Measurements from ENCODE around the gene PAXIP1.

Gene PAXIP1

GRCh38 chr7:154911411-154911810 lies 91.5 kb downstream of the PAXIP1 start:
- DNase-seq (ENCODE audit: low read depth): no peak

DNA sequence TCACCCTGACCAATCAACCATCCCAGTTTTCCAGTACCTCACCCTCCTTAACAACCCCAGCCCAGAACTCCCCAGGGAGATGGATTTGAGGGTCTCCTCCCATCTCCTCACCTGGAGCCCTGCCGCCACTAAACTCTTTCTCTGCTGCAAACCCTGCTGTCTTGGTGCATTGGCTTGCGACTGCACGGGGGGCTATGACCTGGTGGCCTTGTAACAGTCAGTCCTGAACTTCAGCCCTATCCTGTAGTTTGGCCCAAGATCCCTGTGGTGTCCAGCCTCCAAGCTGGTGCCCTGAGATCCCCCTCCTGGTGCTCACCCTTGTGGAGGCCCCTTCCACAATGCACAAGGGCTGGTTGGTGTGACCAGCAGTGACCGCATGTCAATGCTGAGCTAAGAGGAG lies 91.9 kb downstream of the PAXIP1 start:
- no peak for DNase-seq (ENCODE audit: low read depth)

- DNase-seq (ENCODE audit: low read depth): no peak
Observed at GRCh38 chr7:154910125-154910524, 92.8 kb downstream of the PAXIP1 start.

- DNase-seq (ENCODE audit: low read depth): no peak
Observed at GRCh38 chr7:154909241-154910105, 93.5 kb downstream of the PAXIP1 start.

GRCh38 chr7:154907651-154908620 lies 95.0 kb downstream of the PAXIP1 start:
- DNase-seq (ENCODE audit: low read depth): no peak

DNA sequence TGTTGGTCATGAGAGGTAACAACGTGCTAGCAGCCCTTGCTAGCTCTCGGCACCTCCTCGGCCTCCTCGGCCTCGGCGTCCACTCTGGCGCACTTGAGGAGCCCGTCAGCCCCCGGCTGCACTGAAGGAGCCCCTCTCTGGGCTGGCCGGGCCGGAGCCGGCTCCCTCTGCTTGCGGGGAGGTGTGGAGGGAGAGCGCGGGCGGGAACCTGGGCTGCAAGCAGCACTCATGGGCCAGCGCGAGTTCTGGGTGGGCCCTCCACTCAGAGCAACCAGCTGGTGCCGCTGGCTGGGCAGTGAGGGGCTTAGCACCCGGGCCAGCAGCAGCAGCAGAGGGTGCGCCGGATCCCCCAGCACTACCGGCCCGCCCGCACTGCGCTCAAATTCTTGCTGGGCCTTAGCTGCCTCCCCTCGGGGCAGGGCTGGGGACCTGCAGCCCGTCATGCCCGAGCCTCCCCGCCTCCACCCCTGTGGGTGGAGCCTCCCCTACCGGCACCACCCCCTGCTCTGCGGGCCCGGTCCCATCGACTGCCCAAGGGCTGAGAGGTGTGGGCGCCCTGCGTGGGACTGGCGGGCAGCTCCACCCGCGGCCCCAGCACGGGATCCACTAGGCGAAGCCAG lies 96.1 kb downstream of the PAXIP1 start:
- no peak for DNase-seq (ENCODE audit: low read depth)

- no peak for DNase-seq (ENCODE audit: low read depth)
Observed at GRCh38 chr7:154906201-154906600, 96.7 kb downstream of the PAXIP1 start.

DNA sequence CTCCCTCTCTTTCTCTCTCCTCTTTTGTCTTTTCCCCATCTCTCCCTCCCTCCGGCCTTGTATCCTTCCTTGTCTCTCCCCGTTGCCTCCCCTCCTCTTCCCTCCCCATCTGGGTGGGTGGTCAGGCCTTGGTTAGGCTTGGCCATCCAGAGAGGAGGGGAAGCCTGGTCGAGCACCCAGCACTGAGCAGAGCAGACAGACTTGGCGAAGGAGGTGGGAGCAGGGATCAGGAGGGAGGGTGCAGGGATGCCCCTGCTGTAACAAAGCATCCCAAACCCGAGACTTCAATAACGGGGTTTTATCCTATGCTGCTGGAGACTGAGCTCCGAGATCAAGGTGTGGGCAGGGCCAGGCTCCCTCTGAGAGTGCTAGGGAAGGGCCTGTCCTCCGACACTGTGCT lies 97.3 kb downstream of the PAXIP1 start:
- no peak for DNase-seq (ENCODE audit: low read depth)

DNA sequence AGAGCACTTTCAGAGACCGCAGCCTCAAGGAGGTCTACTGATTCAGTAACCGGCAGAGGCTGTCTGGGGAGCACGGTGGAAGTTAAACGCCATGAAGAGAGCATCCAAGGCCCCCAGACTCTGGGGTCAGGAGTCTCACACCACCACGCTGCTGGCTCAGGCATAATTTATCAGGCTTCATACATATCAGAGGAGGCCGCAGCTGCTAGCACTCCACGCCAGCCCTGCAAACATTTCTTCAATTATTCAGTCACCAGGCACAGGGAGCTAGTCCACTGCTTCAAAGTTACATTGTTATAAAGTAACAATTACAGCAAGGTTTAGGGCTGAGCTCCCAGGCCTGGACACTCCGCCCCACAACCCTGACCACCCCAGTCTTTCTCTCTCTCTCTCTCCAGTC lies 97.8 kb downstream of the PAXIP1 start:
- no peak for DNase-seq (ENCODE audit: low read depth)

GRCh38 chr7:154903083-154903731 lies 99.7 kb downstream of the PAXIP1 start:
- DNase-seq (ENCODE audit: low read depth): no peak

DNA sequence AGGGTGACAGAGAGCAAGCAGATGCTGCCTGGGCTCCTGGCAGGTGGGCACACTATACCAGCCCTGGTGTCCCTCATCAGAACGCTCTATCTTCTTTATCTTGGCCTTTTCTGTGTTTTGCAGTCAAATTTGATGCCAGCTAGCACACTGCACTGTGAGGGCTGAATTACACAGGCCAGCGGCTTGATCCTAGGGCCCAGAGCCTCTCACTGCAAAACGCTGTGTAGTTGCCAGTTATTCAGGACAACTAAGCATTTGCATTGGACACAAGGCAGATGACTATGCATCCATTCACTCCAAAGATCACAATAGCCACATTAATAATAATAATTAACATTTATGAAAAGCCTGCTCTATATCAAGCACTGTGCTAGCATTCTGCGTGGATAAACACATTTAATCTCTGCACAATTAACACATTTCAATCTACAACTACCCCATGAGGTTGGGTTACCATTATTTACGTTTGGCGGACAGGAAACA lies 100.3 kb downstream of the PAXIP1 start:
- no peak for DNase-seq (ENCODE audit: low read depth)

DNA sequence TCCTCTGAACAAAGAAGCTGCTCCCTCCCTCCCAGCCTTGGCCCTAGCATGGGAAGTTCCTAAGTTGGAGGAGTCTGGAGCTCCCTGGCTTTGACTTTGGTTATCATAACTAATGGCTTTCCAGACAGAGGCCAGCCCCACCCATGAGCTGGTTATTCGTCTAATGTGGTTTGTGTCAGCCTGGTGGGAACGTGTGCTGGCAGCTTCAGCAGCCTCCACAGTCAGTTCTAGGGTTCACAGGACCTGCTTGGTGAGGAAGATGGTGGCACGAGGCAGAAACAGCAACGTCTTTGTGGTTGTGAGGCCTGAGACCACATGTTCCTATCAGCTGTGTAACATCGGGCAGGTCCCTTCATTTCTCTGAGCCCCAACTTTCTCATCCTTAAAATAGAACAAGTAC lies 103.1 kb downstream of the PAXIP1 start:
- DNase-seq (ENCODE audit: low read depth): no peak

DNA sequence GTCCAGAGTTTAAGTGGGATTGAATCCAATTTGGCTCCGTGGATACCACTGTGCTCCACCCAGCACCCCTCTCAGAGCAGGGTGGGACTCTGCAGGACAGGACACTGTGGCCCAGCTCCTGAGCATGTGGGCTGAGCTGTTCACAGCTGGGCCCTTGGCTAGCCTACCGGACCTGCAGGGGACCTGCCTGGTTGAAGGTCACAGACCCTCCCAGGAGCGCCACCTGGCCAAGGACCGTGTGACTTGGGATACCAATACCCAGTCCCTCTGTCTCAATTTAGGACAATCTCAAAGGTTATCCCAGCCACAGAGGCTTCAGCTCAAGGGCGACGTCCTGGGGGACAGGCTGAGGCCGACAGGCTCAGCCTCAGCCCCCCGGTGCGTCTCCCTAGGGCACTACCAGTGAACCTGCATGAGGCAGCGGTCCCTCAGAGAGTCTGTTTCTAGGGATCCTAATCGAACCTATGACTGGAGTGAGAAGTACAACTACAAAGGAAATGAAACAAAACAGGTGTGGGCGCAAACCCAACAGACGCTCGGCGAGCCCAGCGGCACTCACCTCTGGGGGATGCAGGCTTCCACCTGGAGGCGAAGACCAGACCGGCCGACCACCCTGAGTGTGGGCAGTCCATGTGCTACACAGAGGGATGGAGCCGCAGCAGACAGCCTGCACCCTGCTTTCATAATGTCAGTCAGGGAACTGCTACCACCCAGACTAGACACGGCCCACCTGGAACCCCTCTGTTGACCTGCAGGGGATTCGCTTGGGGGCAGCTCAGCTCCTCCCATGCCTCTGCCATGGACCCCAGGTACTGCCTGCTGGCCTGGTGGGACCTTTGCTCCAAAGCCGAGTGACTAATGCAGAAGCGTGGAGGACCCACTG lies 103.7 kb downstream of the PAXIP1 start:
- DNase-seq (ENCODE audit: low read depth): no peak

GRCh38 chr7:154896076-154896475 lies 106.8 kb downstream of the PAXIP1 start:
- DNase-seq (ENCODE audit: low read depth): no peak

All from activated T-cell treated with anti-CD3 and anti-CD28 coated beads for 1 hour (primary cell).